Urothelium cell line (cell line): ENCODE measurements around the gene GRB10.

Source experiments
- DNase-seq: peaks from one replicate; pipeline ENCODE4 v3.0.0; 2011; ENCODE audit warnings: low spot score, mixed read lengths
- FAIRE-seq: peaks from 2 replicates; lab custom pipeline; 2011; peaks lifted over from hg19 to GRCh38; lab: Jason Lieb, UNC

Gene GRB10

DNA sequence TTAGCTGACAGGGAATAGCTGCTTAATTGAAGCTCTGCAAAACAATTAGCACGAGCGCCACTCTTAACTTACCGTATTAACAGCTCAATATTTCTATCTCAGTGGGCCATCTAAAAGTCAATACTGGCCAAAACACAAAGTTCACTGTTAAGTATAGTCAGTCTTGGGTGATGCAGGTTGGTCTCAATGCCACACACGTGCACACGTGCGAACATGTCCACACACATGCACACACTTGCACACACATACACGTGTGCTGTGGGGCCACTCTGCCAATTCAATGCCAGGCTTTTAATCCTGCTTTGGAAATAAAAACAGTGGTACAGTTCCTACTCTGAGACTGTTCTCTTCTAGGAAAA, 105.1 kb downstream of the GRB10 start:
- DNase-seq: no peak
- no peak for FAIRE-seq

DNA sequence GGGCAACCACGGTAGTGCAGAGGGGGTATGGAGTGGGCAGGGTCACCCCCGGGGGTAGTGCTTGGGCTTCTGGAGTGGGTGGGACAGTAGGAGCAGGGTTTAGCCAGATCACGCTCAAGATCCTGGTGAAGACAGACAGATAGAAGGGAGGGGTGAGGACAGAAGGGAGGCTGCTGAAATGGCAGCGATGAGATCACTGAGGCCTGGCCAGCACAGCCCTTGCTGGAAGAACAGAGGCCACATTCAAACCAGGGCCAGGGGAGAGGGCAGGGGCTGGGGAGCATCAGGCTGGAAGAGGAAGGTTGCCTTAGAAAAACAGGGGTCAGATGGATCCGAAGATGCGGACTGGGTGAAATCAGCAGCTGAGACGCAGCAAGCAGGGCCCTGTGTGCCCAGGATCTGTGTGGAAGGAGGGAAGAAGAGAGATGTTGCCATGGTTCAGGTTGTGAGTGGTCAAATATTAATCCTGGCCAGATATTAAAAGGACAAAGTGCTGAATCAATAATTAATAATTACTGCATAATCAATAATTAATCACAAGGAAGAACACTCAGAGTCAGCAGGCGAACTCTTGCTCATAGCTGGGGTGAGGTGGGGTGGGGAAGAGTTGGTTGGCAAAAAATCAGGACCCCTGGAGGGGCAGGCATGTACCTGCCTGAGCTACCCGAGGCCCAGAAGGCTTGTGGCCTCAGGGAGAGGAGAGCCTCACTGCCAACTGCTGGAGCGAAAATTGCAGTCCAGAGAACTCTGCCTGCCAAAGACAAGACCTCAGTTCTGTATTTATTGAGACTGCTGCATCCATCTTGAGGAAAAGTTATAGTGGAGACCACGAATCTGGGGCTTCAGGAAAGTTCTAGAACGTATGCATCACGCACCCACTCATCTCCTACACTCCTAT, 105.7 kb downstream of the GRB10 start:
- no peak for DNase-seq
- peak; percentile 9 for FAIRE-seq

DNA sequence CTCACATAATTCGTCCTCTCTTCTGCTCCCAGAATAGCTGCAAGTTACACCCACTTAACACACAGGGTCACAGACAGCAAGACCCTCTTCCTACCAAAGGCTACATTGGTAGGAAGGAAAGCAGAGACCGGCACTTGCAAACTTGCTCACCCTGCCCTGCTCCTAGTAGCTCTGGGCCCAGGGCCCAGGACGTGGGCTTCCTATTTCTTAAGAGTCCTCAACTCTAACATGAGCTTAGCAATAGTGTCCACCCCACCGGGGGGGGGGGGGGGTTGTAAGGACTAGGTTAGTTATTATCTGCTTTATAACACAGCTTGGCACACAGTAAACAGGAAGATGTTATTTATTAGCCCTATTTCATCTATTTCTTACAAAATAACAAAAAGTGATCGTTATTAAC, 106.6 kb downstream of the GRB10 start:
- no peak for DNase-seq
- FAIRE-seq: no peak

DNA sequence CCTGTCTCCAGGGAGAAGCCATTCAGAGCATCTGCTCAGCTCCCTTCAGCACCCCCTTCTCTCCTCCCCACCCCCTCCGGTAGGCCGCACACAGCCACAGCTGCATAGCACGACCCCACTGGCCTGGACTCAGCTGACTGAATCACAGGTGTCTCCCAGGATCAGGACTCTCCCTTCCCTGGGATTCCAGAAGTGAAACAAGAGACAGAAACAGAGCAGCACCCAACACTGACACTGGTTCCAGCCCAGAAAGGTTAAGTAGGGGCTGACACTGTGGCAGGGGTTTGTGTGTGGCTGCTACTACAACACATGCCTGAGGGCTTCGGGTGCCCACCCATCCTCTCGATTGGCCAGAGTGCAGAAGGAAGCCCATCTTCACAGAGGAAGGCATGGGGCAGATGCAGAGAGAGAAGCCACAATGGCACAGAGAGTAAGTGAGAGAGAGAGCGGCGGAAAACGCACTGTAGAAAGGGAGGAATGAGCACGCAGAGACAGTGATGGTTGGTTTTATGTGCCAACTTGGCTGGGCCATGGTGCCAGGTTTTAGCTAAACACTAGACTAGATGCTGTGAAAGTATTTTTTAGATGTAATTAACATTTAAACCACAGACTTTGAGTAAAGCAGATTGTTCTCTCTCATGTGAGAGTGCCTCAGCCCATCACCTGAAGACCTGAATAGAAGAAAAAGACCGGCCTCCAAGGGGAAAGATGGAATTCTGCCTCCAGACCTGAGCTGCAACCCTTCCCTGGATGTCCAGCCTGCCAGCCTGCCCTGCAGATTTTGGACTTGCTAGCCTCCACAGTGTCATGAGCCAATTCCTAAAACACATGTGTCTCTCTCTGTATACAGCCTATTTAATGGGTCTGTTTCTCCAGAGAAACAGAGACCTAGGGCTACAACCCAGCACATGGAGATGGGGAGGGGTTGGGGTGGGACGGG, 107.5 kb downstream of the GRB10 start:
- FAIRE-seq (peak; percentile 69), DNase-seq (no peak)

DNA sequence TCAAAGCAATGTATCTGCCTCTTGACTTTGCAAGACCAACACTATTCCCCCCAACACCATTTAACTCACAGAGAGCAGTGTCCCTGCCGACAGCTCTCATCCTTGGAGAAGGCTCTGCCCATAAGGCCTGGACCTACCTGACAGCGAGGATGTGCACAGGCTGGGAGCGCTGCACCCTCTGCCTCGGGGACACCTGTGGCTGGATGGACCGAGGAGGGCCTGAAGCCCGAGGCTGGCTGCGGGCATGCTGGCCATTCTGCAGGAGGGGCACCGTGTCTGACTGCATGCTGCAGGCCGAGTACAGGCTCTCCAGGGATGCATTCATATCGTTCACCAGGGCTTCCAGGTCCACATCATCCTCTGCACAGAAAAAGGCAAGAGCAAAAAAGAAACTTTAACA, 108.4 kb downstream of the GRB10 start:
- FAIRE-seq (peak; percentile 63), DNase-seq (no peak)

DNA sequence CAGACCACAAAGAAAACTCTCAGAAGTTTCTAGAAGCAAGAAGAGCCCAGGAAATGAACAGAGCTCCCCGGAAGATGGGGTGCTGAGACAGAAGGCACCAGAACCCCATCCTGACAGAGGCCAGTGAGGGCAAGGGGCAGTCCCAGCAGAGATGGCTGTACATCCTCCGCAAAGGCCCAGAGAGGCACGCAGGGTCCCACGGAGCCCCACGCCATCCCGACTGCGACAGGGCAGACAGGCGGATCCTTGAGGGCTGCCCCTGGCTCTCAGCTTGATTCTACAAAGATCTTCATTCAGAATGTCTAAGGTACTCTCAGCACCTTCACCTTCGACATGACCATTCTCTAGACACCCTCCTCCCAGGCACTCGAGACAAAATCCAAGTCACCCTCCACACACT, 109.6 kb downstream of the GRB10 start:
- DNase-seq: no peak
- no peak for FAIRE-seq

DNA sequence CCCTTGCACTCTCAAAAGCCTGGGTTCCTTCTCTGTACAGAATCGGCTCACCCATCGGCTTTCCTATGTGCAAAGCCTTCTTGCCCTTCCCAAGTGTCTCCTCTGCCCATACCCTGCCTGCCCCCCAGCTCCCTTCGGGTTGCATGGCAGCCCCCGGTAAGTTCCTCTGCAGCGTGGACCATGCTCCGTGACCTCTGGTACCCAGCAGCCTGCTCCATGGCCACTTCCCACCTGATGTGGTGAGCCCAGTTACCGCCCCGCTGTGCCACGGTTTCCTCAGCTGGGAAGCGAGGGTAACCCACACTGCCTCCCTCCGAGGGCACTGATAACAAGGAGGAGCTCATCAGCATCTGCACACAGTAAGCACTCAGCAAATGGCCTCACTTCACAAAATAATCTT, 110.7 kb downstream of the GRB10 start:
- no peak for FAIRE-seq
- no peak for DNase-seq

DNA sequence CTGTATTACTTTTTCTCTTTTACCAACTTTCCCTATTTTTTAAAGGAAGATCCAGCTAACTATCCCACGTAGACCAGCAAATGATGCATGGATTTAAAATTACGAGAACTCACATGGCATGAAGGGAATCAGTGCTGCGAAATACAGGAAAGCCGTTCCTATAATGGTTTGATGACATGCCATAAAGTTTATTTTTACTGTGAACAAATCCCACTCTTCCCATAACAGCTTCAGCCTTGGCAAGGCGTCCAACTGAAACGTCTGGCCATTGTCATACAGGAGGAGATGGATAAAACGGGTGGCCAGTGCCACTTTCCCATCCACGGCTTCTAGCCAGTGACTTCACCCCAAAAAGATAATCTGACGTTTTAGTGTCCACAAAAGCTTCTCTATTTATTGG, 111.3 kb downstream of the GRB10 start:
- no peak for FAIRE-seq
- DNase-seq: no peak

DNA sequence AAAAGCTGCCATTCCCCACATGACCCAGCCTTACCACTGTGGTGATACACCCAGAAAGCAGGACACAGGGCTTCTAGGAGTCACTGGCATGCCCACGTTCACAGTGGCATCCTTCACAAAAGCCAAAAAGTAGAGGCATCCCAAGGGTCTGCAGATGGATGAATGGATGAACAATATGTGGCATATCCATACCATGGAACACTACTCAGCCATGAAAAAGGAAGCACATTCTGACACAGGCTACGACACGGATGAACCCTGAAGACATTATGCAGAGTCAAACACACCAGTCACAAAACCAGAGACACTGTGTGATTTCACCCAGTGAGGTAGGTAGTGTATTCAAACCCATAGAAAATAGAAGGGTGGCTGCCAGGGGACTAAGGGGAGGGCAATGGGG, 112.8 kb downstream of the GRB10 start:
- no peak for DNase-seq
- FAIRE-seq: peak; percentile 78

DNA sequence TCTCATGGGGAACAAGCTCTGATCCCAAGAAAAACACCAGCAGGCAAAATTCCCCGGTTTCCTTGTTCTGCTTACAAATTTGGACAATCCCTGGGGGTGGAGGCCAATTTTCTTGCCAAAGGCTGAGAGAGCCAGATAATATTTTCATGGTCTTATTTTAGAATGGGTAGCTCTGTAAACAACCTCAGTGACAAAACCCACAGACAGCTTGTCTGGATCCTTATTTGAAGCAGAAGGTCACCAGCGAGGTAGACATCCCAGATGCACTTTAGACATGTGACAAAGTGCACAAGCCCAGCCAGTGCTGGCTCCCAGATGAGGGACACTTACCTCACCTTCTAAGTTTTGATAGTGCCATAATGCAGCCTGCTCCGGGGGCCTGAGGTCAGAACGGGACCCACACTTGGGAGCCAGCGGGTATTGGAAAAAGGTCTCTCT, 114.9 kb downstream of the GRB10 start:
- DNase-seq (no peak), FAIRE-seq (no peak)

DNA sequence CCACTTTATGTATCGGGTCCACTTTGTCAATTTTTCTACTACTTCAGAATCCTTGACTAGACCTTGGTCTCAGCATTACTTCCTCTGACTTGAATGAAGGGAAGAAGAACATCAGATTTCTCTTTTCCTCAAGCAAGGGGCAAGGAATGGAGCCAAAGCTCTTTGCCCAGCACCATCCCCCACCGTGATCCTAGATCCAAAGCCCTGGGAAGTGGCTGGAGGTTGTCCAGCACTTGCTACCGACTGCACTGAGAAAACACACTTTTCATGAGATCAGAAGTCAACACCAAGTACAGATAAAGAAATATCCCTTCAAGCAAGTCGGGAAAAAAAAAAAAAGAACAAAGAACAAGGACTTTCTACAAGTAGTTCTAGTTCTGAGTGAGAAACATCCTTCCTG, 115.4 kb downstream of the GRB10 start:
- no peak for DNase-seq
- no peak for FAIRE-seq

DNA sequence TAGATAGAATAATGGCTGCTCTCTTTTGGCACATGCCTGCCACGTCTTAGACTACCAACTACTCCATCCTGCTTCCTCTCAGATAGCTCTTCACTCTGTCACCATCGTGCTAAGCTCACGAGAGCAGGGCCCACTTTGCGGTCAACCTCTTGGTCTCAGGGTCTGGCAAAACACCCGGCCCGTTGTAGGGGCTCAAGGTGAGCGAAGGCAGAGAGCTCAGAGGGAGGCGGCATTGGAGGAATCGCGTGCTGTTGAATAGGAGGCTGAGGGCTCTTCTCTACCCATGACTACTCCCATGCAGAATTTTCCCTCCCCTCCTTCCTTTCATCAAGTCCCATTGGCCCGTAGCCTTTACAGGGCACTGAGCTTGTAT, 116.6 kb downstream of the GRB10 start:
- DNase-seq (no peak), FAIRE-seq (no peak)

DNA sequence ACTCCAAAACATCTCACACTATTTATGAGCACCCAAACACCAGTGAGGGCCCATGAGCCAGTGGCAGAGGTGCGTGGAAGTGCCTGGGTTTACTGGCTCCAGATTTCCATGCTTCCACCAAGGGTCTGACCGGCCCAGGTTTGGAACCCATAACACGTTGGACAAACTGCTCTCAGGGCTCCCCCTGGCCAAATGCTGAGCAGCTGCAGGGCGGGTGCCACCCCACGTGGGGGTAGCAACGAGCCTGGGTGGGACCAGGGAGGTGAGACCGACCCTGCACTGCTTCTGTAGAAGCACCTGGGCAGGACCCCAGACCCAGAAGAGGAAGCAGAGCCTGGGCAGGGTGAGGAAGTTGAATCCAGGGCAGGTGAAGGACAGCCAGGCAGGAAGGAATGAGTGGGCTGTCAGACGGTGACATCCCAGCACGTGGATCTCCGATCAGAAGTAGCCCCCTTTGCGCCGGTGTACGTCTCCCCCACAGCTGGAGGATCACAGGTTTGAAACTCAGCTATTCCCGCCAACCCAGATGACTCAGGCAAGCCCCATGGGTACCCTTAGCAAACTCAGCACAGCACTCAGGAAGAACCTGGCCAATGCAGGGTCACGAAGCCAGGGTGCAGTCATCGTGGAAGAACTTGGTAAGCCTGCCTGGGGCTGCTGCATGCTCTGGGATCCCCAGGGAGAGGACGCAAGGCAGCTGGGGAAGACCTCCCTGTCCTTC, 117.1 kb downstream of the GRB10 start:
- DNase-seq (no peak), FAIRE-seq (no peak)

DNA sequence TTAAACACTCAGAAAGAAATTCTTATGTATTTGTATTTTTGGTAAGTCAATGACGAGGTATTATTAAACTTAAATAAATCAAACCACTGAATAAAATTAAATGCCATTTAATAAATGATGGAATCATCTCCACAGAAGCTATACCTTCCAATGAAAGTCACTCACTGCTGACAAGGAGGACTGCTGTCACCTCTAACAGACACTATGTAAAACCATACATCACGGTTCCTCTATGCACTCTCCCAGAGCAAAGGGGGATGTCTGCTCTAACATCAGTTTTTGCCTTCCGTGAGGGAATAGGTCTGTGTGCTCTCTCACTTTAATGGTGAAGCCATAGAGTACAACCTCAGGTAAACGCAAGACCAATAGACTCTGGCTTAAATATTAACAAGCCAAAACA, 117.8 kb downstream of the GRB10 start:
- DNase-seq (no peak), FAIRE-seq (no peak)

DNA sequence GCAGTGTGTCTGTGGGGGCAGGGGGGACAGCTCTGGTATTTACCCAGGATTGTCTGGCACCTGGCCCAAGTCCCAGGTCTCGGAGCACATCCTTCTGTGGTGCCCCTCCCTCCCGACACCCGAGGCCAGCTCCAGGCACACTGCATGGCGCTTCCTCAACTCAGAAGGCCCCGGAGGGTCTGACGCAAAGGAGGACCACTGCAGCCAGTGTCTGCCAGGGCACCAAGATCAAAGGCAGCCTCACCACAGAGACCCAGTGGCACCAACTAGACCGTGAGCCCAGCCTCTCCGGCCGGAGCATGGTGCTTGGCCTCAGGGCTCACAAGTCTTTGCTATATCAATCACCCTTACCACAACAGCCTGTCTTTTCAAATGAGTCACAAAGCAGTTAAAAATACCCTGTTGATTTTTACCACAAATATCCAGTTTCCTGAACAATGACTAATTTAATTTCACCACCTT, 118.2 kb downstream of the GRB10 start:
- peak; percentile 81 for DNase-seq
- FAIRE-seq: no peak

DNA sequence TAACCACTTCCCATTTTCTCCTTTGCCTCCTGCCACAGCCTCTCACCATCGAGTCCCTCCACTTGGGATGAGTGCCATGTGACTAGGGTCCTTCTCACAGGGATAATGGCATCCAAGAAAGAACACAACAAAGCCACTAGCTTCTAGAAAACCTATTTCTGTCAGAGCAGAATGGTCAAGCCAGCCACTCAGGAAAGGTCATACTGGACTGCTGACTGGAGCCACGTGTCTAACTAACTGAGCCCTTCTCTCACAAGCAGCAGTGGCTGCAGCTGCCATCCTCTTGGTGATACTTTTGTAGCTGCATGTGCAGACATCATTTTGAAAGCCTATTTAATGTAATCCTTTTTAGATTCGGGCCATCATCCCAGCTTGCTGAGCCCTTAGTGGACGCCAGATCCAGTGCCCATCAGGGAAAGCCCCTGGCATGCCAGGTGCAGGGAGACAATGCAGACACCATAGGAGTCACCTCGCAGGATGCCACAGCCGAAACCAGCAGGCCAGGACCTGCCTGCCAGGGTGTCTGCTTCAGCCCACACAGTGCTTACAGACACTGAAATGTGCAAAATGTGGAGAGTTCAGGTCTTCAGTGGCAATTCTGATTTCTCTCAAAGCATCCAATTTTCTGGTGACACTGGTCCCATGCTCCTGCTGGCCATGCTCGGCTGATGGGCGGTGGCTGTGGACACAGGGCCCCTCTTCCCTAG, 119.1 kb downstream of the GRB10 start:
- DNase-seq (no peak), FAIRE-seq (peak; percentile 50)

DNA sequence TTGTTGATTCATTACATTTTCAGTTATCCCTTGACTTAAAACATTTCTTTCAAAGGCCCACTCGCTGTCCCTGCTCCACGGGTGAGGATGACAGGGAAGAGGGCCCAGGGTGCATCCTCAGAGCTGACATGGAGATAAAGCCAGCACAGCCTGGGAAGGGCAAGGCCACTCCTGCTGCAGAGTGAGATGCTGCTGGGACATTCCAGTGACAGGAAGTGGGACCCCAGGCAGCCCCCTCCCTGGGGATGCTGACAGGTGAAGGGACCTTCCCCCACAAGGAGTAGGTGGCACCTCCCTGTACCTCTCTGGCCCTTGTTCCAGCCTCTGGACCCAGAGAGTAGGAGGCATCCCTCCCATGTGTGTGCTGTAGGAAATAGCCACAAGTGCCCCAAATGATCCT, 119.7 kb downstream of the GRB10 start:
- no peak for FAIRE-seq
- DNase-seq: no peak

DNA sequence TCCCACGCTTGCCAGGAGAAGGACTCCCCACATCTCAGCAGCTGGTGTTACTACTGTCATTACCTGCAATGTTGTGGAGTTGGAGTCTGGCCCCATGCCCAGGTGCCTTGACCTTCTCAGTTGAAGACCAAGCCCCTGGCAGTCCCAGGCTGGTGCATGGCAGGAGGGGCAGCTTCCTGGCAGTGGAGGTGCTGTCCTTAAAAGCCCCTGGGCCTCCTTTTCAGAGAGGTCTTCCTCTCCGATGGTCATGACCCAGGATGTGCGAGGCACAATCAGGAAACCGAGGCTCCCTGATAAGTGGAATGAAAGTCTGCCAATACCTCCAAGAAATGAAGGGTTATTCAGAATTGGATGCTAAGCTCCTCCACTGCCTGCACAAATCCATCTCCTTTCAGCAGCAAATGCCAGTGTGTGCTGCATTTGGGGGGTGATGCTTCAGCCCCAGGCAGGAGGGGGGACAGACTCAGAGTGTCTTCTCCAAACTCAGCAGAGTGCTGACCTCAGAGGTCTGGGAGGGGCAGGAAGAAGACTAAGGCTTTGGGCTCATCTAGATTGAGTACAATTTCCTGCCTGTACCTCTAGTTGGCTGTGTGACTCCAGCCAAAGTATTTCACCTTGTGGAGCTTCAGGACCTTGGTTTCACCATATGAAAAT, 120.5 kb downstream of the GRB10 start:
- peak; percentile 52 for FAIRE-seq
- no peak for DNase-seq

DNA sequence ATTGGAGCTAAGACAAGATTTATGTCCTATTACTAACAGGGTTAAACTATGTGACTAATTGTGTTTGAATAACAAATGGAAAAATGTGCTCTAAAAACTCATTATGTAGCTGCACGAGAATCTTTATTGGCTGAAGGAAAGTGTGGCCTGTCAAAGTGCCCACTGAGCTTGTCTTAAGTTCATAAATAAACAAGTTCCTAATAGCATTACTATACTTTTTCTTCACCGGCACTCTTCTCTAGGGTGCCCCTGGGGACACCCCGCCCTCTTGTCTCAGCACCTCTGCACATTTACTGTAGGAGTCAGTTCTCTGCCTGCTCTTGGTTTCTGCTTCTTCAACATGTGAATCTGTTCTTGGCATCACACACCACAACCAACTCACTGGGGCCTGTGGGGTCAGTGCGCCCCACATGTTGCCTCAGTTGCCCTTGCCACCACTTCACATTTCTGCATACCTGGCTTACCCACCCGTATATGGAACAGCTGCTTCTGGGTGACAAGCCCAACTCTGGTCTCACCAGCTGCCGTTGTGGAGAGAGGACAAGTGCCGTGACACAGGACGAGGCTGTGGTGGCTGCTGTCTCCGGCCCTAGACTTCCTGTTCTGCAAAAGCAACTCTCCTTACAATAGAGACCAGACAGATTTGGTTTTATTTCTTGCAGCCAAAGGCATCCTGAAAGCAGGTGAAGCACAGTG, 121.2 kb downstream of the GRB10 start:
- DNase-seq (no peak), FAIRE-seq (no peak)

DNA sequence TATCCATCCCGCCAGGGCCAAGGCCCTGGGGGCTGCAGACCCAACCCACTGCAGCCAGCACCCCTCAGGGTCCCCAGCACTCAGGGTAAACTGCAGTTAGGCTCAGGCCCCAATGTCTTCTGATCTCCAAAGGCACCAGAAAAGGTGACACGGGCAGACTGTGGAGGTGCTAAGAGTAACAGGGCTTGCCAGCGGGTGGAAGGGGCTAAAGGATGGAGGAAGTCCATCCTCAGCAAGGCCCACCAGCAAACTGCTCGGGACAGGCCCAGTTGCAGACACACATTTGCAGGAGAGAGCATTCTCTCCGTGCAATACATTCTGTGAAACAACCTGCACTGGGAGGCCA, 121.9 kb downstream of the GRB10 start:
- FAIRE-seq (no peak), DNase-seq (no peak)
